SK-N-SH (cell line): ENCODE data around the gene DUSP9.

Source experiments
- CTCF ChIP-seq: fragments of 200-600 bp; sonication (generic); IDR thresholded peaks from 2 replicates; pipeline ENCODE4 v1.6.1; 2017; ENCODE audit warnings: antibody characterized with exemption, mild to moderate bottlenecking, moderate library complexity
- FOSL2 ChIP-seq: IDR thresholded peaks from 2 replicates; pipeline ENCODE4 v1.4.0; 2012; ENCODE audit warnings: low read depth, mild to moderate bottlenecking, moderate library complexity, borderline replicate concordance
- FOXM1 ChIP-seq: IDR thresholded peaks from 2 replicates; pipeline ENCODE4 v1.4.0; 2012; ENCODE audit warnings: low read depth, mild to moderate bottlenecking
- POLR2AphosphoS5 ChIP-seq: IDR thresholded peaks from 2 replicates; pipeline ENCODE4 v1.6.1; 2012; ENCODE audit warnings: low read depth, low read length
- RAD21 ChIP-seq: IDR thresholded peaks from 2 replicates; pipeline ENCODE4 v1.6.1; 2012; ENCODE audit warnings: mild to moderate bottlenecking, low read length
- REST ChIP-seq: IDR thresholded peaks from 2 replicates; pipeline ENCODE4 v1.6.1; 2012; ENCODE audit warnings: mild to moderate bottlenecking, low read depth, low read length, moderate library complexity
- RFX5 ChIP-seq: IDR thresholded peaks from 2 replicates; pipeline ENCODE4 v1.6.1; 2012; ENCODE audit warnings: mild to moderate bottlenecking, improper control_type of control experiment, low read length
- SMC3 ChIP-seq: IDR thresholded peaks from 2 replicates; pipeline ENCODE4 v1.6.1; 2012; ENCODE audit warnings: low read depth, low read length, improper control_type of control experiment
- TAF1 ChIP-seq: IDR thresholded peaks from 2 replicates; pipeline ENCODE4 v1.6.1; 2012; ENCODE audit warnings: low read depth, mild to moderate bottlenecking, low read length, moderate library complexity, borderline replicate concordance
- TCF12 ChIP-seq: IDR thresholded peaks from 2 replicates; pipeline ENCODE4 v1.4.0; 2012
- TF ChIP-seq, protein P1 (sequence below): IDR thresholded peaks from 2 replicates; pipeline ENCODE4 v1.4.0; 2012; ENCODE audit warnings: low read depth, borderline replicate concordance
- TF ChIP-seq, protein P2 (sequence below): IDR thresholded peaks from 2 replicates; pipeline ENCODE4 v1.4.0; 2012; ENCODE audit warnings: low read depth, borderline replicate concordance
- TF ChIP-seq, protein P3 (sequence below): fragments of 150-350 bp; IDR thresholded peaks from 2 replicates; pipeline ENCODE4 v1.6.1; 2017; ENCODE audit warnings: antibody characterized with exemption, low read length, low read depth, borderline replicate concordance

GRCh38 chrX:153621949-153622598, 24.9 kb upstream of the DUSP9 start:
- TF ChIP-seq POLR2AphosphoS5 (no peak), SMC3 (no peak), CTCF (no peak), TCF12 (no peak), FOSL2 (no peak), TAF1 (no peak), FOXM1 (no peak), REST (no peak), RFX5 (no peak), RAD21 (no peak)
- TF ChIP-seq, protein P1, sequence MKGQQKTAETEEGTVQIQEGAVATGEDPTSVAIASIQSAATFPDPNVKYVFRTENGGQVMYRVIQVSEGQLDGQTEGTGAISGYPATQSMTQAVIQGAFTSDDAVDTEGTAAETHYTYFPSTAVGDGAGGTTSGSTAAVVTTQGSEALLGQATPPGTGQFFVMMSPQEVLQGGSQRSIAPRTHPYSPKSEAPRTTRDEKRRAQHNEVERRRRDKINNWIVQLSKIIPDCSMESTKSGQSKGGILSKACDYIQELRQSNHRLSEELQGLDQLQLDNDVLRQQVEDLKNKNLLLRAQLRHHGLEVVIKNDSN, result no peak
- TF ChIP-seq, protein P2, sequence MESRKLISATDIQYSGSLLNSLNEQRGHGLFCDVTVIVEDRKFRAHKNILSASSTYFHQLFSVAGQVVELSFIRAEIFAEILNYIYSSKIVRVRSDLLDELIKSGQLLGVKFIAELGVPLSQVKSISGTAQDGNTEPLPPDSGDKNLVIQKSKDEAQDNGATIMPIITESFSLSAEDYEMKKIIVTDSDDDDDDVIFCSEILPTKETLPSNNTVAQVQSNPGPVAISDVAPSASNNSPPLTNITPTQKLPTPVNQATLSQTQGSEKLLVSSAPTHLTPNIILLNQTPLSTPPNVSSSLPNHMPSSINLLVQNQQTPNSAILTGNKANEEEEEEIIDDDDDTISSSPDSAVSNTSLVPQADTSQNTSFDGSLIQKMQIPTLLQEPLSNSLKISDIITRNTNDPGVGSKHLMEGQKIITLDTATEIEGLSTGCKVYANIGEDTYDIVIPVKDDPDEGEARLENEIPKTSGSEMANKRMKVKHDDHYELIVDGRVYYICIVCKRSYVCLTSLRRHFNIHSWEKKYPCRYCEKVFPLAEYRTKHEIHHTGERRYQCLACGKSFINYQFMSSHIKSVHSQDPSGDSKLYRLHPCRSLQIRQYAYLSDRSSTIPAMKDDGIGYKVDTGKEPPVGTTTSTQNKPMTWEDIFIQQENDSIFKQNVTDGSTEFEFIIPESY, result no peak
- TF ChIP-seq, protein P3, sequence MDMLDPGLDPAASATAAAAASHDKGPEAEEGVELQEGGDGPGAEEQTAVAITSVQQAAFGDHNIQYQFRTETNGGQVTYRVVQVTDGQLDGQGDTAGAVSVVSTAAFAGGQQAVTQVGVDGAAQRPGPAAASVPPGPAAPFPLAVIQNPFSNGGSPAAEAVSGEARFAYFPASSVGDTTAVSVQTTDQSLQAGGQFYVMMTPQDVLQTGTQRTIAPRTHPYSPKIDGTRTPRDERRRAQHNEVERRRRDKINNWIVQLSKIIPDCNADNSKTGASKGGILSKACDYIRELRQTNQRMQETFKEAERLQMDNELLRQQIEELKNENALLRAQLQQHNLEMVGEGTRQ, result no peak
